ENCODE measurements around the gene PIK3IP1.

DNA sequence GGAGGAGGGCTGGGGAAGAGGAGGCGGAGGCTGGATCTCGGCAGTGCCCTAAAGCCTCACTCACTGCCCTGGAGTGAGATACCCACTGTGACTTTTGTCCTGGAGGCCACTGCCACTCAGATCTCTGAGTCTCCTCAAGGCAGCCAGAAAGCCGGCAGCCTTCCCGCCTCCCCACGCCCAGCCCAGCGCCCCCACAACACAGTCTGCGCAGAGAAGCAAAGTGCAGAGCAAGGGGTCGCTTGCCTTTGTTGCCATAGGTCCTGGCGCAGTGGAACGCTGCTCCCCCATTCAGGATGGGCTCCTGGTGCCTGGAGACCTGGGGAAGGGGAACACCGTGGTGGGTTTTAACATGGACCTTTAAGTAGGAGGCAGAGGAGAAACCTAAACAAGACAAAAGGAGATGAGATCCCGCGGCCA lies 36.3 kb upstream of the PIK3IP1 start:
- TF ChIP-seq, protein P1, sequence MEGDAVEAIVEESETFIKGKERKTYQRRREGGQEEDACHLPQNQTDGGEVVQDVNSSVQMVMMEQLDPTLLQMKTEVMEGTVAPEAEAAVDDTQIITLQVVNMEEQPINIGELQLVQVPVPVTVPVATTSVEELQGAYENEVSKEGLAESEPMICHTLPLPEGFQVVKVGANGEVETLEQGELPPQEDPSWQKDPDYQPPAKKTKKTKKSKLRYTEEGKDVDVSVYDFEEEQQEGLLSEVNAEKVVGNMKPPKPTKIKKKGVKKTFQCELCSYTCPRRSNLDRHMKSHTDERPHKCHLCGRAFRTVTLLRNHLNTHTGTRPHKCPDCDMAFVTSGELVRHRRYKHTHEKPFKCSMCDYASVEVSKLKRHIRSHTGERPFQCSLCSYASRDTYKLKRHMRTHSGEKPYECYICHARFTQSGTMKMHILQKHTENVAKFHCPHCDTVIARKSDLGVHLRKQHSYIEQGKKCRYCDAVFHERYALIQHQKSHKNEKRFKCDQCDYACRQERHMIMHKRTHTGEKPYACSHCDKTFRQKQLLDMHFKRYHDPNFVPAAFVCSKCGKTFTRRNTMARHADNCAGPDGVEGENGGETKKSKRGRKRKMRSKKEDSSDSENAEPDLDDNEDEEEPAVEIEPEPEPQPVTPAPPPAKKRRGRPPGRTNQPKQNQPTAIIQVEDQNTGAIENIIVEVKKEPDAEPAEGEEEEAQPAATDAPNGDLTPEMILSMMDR (IDR thresholded peaks at IDR 0.05 in 8 of 11, conservative IDR thresholded peaks at IDR 0.05 in 3 of 11) = no peak
- TF ChIP-seq POLR2A (IDR thresholded peaks at IDR 0.05) (no peak), POLR2AphosphoS5 (IDR thresholded peaks at IDR 0.05) (peak in 1 of 3 donors; percentile 29)

Measured in spleen (tissue), 7 donors.